AG09319 (cell line): ENCODE data around the gene MMP17.

Experiments used
- DNase-seq: peaks from one replicate; pipeline ENCODE4 v3.0.0-alpha.2; 2010; ENCODE audit warnings: low read depth; ENCODE audit errors: extremely low read depth
- CTCF ChIP-seq: IDR thresholded peaks from 2 replicates; pipeline ENCODE4 v1.5.1; 2011; ENCODE audit warnings: low read depth, mild to moderate bottlenecking, inconsistent platforms, low read length, moderate library complexity

The MMP17 gene

GRCh38 chr12:131795064-131795463 is 33.1 kb upstream of the MMP17 start:
- no peak for DNase-seq
- TF ChIP-seq CTCF, result no peak

GRCh38 chr12:131795690-131796410 is 32.3 kb upstream of the MMP17 start:
- no peak for DNase-seq
- TF ChIP-seq CTCF, result no peak

DNA sequence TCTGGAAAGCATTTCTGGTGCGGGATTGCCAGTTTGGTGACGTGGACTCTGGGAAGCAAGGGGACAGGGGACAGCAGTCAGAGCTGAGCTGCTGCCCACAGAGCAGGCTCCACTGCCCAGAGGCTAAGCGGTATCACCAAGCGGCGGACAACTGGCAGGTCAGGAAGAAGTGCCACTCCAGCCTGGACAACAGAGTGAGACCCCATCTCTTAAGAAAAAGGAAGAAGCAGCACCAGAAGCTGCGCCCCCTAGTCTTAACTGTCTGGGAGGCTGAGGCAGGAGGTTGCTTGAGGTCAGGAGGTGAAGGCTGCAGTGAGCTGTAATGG is 31.8 kb upstream of the MMP17 start:
- TF ChIP-seq CTCF, result no peak
- no peak for DNase-seq

- TF ChIP-seq CTCF, result no peak
- no peak for DNase-seq
Observed at GRCh38 chr12:131796754-131797587, 31.2 kb upstream of the MMP17 start.

- no peak for TF ChIP-seq CTCF
- DNase-seq, result no peak
Observed at GRCh38 chr12:131797588-131797934, 30.6 kb upstream of the MMP17 start.

- no peak for TF ChIP-seq CTCF
- no peak for DNase-seq
Observed at GRCh38 chr12:131799195-131799594, 29.0 kb upstream of the MMP17 start.

- TF ChIP-seq CTCF, result no peak
- no peak for DNase-seq
Observed at GRCh38 chr12:131799828-131800593, 28.2 kb upstream of the MMP17 start.
